ENCODE measurements around the gene BRF1.

DNA sequence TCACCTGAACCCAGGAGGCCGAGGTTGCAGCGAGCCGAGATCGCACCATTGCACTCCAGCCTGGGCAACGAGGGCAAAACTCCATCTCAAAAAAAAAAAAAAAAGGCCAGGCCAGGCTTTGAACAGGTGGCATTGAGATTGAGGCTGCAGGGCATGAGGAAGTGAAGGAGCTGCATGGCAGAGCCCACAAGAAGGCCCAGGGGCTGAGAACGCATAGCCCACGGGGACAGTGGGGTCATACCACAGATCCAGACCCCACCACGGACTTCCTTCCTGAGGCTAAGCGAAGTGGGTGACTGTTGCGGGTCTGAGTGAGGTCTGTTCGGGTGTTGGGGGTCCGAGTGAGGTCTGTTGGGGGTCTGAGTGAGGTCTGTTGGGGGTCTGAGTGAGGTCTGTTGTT lies 140.0 kb downstream of the BRF1 start:
- TF ChIP-seq, protein P1, sequence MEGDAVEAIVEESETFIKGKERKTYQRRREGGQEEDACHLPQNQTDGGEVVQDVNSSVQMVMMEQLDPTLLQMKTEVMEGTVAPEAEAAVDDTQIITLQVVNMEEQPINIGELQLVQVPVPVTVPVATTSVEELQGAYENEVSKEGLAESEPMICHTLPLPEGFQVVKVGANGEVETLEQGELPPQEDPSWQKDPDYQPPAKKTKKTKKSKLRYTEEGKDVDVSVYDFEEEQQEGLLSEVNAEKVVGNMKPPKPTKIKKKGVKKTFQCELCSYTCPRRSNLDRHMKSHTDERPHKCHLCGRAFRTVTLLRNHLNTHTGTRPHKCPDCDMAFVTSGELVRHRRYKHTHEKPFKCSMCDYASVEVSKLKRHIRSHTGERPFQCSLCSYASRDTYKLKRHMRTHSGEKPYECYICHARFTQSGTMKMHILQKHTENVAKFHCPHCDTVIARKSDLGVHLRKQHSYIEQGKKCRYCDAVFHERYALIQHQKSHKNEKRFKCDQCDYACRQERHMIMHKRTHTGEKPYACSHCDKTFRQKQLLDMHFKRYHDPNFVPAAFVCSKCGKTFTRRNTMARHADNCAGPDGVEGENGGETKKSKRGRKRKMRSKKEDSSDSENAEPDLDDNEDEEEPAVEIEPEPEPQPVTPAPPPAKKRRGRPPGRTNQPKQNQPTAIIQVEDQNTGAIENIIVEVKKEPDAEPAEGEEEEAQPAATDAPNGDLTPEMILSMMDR (IDR thresholded peaks at IDR 0.05) = no peak
- no peak for TF ChIP-seq POLR2A (IDR thresholded peaks at IDR 0.05)

Data from thyroid gland (tissue), 4 donors.